Activated T-cell treated with anti-CD3 and anti-CD28 coated beads, Interleukin-2, amount 50 U/mL, for 24 hours (primary cell): Measurements from ENCODE around the gene RABAC1.

Experiments
- DNase-seq: peaks from one replicate; pipeline ENCODE4 v3.0.0-alpha.2; 2020
- H3K27ac Mint-ChIP-seq: 2 replicates; pipeline ENCODE4 v1.8.0; 2020; ENCODE audit warnings: mild to moderate bottlenecking, mixed read lengths
- H3K27me3 Mint-ChIP-seq: 2 replicates; pipeline ENCODE4 v1.8.0; 2020; ENCODE audit warnings: mixed read lengths
- H3K36me3 Mint-ChIP-seq: 2 replicates; pipeline ENCODE4 v1.8.0; 2020; ENCODE audit warnings: low read depth, mixed read lengths
- H3K4me1 Mint-ChIP-seq: 2 replicates; pipeline ENCODE4 v1.8.0; 2020; ENCODE audit warnings: low read depth, mixed read lengths
- H3K4me3 Mint-ChIP-seq: 2 replicates; pipeline ENCODE4 v1.8.0; 2020; ENCODE audit warnings: mild to moderate bottlenecking, moderate library complexity, mixed read lengths
- H3K9me3 Mint-ChIP-seq: 2 replicates; pipeline ENCODE4 v1.8.0; 2020; ENCODE audit warnings: mixed read lengths

Gene RABAC1

DNA sequence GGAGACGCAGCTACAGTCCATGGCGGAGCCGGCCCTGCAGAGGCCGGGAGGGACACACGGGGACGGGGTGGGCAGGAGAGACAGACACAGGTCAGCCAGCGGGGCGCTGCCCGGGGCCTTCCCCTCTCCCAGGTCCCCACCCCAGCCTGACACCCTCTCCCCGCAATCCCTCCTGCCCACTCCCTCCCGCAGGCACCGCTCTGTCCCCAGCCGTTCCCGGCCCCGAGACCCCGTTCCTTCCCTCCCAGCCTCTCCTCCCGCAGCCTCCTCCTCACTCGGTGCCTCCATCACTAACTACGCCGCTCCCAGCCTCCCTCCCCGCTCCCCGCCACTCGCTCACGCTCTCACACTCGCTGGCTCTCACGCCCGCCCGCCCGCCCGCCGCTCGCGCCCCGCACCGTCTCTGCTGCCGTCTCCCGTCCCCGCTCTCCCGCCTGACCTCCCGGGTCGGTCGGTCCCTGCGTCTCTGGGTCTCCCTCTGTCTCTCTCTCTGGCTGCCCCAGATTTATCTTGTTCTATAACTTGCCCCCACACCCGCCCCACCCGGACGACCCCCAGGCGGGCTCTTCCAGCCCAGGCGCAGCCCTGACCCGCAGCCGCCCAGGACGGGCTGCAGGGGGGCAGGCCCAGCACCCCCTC is 46.1 kb downstream of the RABAC1 start:
- Mint-ChIP-seq H3K27me3 (peaks cover 23% of the 10 kb centered on the region), H3K9me3 (no peaks in the 10 kb centered on the region), H3K27ac (no peak overlapping the region), H3K36me3 (peaks cover 8% of the 10 kb centered on the region), H3K4me1 (peaks cover 36% of the 10 kb centered on the region), H3K4me3 (no peak overlapping the region)
- peak; percentile 54 for DNase-seq

DNA sequence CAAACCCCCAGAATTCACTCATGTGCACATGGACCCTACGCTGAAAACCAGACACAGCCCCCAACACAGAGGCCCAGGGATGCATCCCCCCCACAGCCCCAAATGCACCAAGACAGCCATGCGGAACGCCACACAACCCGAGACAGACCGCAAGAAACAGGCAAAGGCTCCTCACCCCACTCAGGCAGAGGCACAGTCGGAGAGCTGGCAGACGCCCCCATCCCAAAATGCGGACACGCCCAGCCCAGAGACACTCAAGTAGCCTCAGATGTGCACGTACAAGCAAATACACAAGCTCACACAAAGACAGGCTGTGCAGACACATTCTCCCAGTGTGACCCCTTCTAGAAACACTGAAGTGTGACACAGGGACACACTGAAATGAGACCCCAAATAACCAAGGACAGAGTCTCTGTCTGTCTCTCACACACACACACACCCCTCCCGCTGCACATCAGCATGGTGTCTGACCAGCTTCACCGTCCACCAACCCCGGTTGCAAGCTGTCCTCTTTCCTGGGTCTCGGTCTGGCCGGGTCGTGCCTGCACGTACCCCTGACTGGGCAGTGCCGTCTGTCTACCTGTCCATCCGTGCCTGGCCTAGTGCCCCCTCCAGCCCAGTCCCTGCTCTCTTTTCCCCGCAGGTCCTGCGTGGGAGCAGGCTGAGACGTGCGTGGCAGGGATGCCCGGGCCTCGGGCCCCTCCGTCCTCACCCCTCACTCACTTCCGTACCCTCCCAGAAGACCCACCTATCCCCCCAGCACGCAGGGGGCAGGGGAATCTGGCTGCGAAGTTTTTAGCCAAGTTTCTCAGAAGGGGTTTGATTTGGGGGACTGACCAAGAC is 47.0 kb downstream of the RABAC1 start:
- no peak overlapping the region for H3K4me3 Mint-ChIP-seq
- peak; percentile 58 for DNase-seq
- peaks cover 12% of the 10 kb centered on the region for H3K36me3 Mint-ChIP-seq
- H3K27ac Mint-ChIP-seq: peak overlapping the region; percentile 44
- no peaks in the 10 kb centered on the region for H3K9me3 Mint-ChIP-seq
- H3K4me1 Mint-ChIP-seq: peaks cover 38% of the 10 kb centered on the region
- H3K27me3 Mint-ChIP-seq: peaks cover 23% of the 10 kb centered on the region

DNA sequence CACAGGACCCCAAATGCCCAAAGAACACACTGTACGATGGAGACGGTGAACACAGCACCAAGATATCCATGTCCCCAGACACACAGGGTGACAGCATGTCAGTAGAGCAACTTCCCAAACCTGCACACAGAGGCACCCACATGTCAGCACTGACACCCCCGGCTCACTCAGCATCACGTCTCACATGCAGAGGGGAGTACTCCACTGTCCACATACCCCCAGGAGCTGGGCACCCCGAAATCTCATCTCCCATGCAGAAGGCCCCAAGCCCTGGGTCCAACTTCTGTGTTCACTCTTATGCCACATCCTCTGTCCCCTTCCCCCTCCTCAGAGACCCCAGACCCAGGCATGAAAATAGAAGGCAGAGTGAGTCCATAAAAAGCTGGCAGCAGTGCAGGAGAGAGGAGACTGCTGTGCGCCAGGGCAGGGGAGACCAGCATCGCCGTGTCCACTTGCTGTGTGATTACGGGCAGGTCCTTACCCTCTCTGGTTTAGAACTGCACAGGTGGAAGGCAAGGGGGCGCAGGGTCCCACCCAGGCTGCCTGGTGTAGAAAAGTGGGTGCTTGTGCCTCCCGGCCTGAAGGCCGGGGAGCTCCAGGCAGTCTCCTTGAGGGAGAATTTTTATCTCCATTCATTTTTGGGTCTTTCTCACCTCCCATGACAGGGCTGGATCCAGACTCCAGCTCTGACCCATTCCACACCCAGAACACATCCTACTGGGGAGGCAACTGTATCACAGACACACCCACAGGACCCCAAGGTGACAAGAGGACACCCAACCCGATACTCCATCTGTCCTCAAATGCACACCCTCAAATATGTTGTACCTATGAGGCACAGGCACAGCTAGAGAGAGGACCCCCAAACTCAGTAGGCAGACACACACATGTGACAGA is 47.9 kb downstream of the RABAC1 start:
- H3K27ac Mint-ChIP-seq: peak overlapping the region; percentile 44
- peaks cover 20% of the 10 kb centered on the region for H3K36me3 Mint-ChIP-seq
- H3K4me1 Mint-ChIP-seq: peaks cover 42% of the 10 kb centered on the region
- peak; percentile 50 for DNase-seq
- H3K9me3 Mint-ChIP-seq: no peaks in the 10 kb centered on the region
- peaks cover 23% of the 10 kb centered on the region for H3K27me3 Mint-ChIP-seq
- no peak overlapping the region for H3K4me3 Mint-ChIP-seq

DNA sequence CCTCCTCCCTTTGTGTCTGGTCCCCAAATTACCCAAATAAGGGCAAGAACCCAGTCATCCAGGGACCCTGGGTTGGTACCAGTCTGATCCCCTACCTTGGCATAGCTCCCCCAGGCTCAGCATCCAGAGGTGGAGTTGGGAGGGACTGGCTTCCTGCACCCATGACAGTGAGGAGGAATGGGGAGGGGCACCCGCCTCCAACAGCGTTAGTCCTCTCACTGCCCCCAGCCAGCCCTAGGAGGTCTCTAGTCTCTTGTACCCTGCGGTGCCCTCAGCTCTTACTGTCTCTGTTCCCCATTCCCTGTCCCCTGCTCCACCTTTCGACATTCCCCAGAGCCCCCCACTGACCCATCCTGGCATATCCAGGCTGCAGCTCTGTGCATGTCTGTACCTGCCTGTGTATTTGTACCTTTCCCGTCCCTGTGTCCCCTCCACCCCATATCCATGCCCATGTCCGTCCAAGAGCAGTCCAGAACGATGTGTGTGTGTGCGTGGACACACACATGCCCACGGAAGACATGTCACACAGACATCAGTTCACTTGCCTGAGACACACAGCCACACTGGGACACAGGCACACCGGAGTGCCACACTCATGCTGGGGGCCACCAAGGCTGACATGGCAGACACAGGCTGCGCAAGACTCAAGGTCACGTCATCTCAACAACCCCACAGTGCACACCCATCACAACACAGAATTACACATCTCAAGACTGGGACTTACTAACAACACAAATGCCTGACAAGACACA is 48.7 kb downstream of the RABAC1 start:
- Mint-ChIP-seq H3K27ac (peak overlapping the region; percentile 1), H3K27me3 (peaks cover 23% of the 10 kb centered on the region), H3K9me3 (no peaks in the 10 kb centered on the region), H3K4me1 (peaks cover 48% of the 10 kb centered on the region), H3K4me3 (no peak overlapping the region), H3K36me3 (peaks cover 29% of the 10 kb centered on the region)
- DNase-seq: peak; percentile 49

DNA sequence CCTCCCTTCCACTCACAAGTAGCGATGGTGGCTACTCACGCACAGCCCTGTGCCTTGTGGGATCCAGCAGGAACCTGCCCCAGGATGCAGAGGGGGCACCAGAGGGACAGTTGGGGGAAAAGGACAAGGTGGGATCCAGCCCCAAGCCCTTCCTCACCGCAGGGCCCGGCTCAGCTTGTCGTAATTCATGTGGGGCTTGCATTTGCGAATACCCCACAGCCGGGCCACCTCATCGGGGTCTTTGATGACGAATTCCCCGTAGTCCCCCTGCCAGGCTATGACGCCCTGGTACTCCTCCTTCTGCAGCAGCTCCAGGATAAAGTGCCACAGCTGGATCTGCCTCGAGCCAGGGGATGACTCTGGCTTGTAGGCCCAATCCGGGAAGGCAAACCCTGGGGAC is 49.4 kb downstream of the RABAC1 start:
- H3K27me3 Mint-ChIP-seq: peaks cover 23% of the 10 kb centered on the region
- DNase-seq: no peak
- no peaks in the 10 kb centered on the region for H3K9me3 Mint-ChIP-seq
- H3K4me3 Mint-ChIP-seq: no peak overlapping the region
- peaks cover 49% of the 10 kb centered on the region for H3K4me1 Mint-ChIP-seq
- H3K27ac Mint-ChIP-seq: no peak overlapping the region
- peaks cover 36% of the 10 kb centered on the region for H3K36me3 Mint-ChIP-seq

DNA sequence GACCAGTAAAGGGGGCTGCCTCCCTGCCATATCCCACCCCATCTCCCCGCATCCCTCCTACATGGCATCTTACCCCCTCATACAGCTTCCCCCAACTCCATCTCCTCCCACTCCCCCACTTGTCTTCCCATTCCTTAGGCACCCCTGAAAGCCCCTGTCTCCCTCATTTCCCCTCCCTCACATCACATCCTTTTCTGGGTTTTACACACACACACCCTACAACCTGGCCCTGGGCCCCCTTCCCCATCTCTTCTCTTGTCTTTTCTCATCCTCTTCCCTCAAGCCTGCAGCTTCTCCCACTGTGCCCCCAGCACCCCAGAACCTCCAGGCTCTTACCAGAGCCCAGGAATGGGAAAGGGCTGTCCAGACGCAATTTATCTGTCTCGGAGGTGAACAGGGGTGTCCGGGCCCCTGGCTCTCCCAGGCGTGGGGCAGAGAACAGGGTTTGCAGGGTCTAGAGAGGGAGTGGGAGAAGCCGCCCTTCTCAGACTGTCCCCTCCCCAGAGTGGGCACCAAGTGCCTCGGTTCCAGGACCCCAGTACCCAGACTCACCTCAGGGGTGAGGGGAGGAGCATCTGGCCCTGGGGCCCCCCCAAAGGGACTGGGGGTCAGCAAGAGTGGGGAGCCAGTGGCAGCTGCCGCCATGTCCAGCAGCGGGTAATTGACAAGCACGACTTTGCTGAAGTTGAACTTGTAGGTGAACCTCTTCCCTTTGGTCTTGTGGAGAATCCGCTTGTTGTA is 50.2 kb downstream of the RABAC1 start:
- Mint-ChIP-seq H3K4me1 (peaks cover 50% of the 10 kb centered on the region), H3K27ac (no peak overlapping the region)

DNA sequence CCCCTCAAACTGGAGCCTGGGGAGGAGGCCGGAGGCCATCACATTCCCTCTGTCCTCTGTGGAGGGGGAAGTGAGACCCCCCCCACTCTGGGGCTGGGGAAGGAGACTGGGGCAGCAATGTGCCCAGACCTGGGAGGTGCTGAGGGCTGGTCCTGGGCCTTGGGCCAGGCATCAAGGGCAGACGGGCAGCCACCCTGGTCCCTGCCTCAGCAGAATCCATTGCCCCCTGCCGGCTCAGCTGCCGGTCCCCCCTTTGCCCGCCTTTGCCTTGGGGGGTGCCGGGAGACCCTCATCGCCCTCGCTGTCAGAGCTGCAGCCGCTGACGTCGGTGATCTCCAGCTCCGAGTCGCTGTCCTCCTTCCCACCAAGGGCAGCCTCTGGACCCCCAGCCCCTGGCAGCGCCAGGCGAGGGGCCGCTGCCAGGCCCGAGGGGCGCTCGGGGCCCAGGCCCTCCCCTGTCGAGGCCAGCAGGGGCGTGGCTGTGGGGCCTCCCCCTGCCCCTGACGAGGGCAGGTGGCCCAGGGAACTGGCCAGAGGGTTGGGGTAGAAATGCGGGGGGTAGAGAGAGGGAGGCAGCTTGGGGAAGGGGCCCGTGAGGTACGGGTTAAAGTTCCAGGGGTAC is 51.0 kb downstream of the RABAC1 start:
- Mint-ChIP-seq H3K27me3 (peaks cover 12% of the 10 kb centered on the region), H3K4me3 (no peak overlapping the region), H3K36me3 (peaks cover 52% of the 10 kb centered on the region), H3K9me3 (no peaks in the 10 kb centered on the region), H3K27ac (no peak overlapping the region), H3K4me1 (peaks cover 49% of the 10 kb centered on the region)
- DNase-seq: no peak

More for the DNA sequence above, 50.2 kb downstream of the RABAC1 start:
- Mint-ChIP-seq H3K27me3 (peaks cover 17% of the 10 kb centered on the region), H3K9me3 (no peaks in the 10 kb centered on the region), H3K36me3 (peaks cover 44% of the 10 kb centered on the region), H3K4me3 (no peak overlapping the region)
- DNase-seq: no peak

DNA sequence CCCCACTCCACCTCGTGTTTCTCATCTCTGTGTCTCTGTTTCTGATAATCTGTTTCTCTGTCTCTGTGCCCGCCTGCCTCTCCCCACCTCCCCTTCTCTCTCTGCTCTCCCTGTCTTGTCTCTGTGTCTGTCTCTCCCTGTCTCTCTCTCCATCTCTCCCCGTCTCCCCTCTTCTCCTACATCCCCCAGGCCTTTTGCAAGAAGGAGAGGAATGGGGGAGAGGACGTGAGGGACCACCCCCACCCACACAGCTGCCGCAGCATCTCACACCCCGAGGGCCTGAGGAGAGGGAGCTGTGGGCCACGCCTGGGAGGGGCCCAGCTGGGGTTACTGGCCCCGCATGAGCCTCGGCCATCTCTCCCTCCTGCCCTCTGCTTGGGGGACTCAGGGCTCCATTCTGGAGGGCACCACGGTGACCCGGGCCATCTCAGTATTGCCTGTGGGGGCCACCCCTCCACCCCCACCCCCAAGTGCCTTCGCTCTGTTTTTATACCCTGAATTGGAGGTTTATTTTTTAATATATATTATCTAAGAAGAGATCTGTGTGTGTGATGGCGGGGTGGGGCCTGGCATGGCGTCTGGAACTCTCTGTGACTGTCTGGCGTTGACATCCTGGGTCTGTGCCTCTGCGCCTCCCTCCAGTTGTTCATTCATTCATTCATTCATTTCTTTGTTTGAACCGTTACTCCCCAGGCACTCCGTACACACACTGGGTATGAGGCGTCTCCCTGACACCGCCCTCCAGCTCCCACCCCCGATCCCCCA is 52.0 kb downstream of the RABAC1 start:
- no peak for DNase-seq
- H3K27ac Mint-ChIP-seq: peak overlapping the region; percentile 69
- H3K4me3 Mint-ChIP-seq: no peak overlapping the region
- H3K27me3 Mint-ChIP-seq: peaks cover 7% of the 10 kb centered on the region
- peaks cover 62% of the 10 kb centered on the region for H3K36me3 Mint-ChIP-seq
- H3K4me1 Mint-ChIP-seq: peaks cover 44% of the 10 kb centered on the region
- no peaks in the 10 kb centered on the region for H3K9me3 Mint-ChIP-seq
